Upper lobe of right lung (tissue), 1 donor: Measurements from ENCODE around the gene CAMKK1. TPM values are rescaled to one million over a fixed set of nuclear protein-coding genes. Genes with fewer than 3 reads are reported as not detected.

ENCODE experiments used
- ATAC-seq: fragments of 200-7000 bp; cut with Tn5 transposase; one replicate; pipeline ENCODE4 v1.9.1; 2020; ENCODE audit warnings: mild to moderate bottlenecking, moderate library complexity
- DNase-seq: peaks from one replicate; pipeline ENCODE4 v3.0.0-alpha.2; 2020
- H3K27ac ChIP-seq: fragments of 200-600 bp; one replicate; pipeline ENCODE4 v1.8.0; 2022
- H3K27me3 ChIP-seq: fragments of 200-600 bp; one replicate; pipeline ENCODE4 v1.8.0; 2022; ENCODE audit warnings: mild to moderate bottlenecking
- H3K36me3 ChIP-seq: fragments of 200-600 bp; one replicate; pipeline ENCODE4 v1.8.0; 2022
- H3K4me1 ChIP-seq: fragments of 200-600 bp; one replicate; pipeline ENCODE4 v1.8.0; 2022
- H3K4me3 ChIP-seq: fragments of 200-600 bp; one replicate; pipeline ENCODE4 v1.8.0; 2022; ENCODE audit warnings: mild to moderate bottlenecking
- H3K9me3 ChIP-seq: fragments of 200-600 bp; one replicate; pipeline ENCODE4 v1.8.0; 2022
- intact Hi-C: fragments of 100-400 bp; cut with DNase I; formaldehyde crosslinking; loops from one replicate; pipeline ENCODE4 v1.11.0; 2022
- total RNA-seq: library from RNA; stranded (reverse); fragmentation: NEBNext Ultra II Directional; extraction: Animal tissue kit (Norgen Biotek cat#: 25700); gene quantifications from one replicate; pipeline ENCODE4 v1.2.1, GENCODE V29; 2021
- TF ChIP-seq, protein P1 (sequence below): fragments of 200-600 bp; IDR thresholded peaks from one replicate; pipeline ENCODE4 v1.8.0; 2022; ENCODE audit warnings: antibody characterized with exemption
- donor health status: DM: no; HTN: yes; CAD: no; lungs with severe emphysema.

CAMKK1 gene
- total RNA-seq, 1 donor from 2014 or later = 10.1 TPM

DNA sequence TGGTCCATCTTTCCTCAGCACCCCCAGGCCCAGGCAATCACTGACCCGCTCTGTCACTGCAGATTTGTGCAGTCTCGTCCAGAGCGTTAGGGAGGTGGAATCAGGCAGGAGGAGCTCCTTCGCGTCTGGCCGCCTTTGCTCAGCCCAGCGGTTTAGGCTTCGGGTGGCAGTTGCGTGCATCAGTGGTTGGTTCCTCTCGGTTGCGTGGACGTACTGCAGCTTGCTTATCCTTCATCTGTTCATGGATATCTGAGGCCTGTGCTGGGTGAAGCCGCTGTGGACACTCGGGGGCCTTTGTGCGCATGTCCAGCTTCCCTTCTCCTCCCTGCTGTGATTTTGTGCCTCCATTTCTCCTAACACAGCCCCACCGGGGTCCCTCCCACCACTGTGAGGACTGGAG is 28.2 kb upstream of the CAMKK1 start:
- no peaks in the 10 kb centered on the region for H3K9me3 ChIP-seq
- DNase-seq = no peak
- intact Hi-C loops = no loop called here
- H3K4me1 ChIP-seq = peaks cover 17% of the 10 kb centered on the region
- TF ChIP-seq, protein P1, sequence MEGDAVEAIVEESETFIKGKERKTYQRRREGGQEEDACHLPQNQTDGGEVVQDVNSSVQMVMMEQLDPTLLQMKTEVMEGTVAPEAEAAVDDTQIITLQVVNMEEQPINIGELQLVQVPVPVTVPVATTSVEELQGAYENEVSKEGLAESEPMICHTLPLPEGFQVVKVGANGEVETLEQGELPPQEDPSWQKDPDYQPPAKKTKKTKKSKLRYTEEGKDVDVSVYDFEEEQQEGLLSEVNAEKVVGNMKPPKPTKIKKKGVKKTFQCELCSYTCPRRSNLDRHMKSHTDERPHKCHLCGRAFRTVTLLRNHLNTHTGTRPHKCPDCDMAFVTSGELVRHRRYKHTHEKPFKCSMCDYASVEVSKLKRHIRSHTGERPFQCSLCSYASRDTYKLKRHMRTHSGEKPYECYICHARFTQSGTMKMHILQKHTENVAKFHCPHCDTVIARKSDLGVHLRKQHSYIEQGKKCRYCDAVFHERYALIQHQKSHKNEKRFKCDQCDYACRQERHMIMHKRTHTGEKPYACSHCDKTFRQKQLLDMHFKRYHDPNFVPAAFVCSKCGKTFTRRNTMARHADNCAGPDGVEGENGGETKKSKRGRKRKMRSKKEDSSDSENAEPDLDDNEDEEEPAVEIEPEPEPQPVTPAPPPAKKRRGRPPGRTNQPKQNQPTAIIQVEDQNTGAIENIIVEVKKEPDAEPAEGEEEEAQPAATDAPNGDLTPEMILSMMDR = no peak
- ATAC-seq = no peak
- no peak overlapping the region for H3K27ac ChIP-seq
- no peaks in the 10 kb centered on the region for H3K27me3 ChIP-seq
- H3K36me3 ChIP-seq = no peaks in the 10 kb centered on the region
- H3K4me3 ChIP-seq = no peak overlapping the region

DNA sequence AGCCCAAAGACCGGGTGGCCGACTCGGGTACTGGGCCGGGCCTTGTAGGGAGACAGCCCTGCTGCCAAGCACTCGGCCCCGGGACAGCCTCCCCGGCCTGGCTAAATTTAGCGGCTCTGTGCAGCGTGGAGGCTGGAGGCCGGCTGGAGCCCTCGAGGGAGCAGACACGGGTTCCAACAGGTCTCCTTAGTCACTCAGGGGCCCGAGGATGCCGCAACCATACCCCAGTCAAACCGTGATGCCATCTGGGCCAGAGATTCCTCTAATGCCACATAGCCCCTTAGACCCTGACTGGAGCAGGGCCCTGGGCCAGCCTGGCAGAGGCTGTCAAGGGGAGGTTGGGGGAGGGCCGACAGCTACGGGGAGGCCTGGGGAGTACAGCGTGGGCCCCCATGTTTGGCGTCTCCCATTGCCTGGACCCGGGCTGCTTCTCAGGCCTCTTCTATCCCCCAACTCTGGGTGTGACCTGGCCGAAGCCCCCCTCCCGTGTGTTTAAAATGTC is 26.3 kb upstream of the CAMKK1 start:
- Histone ChIP-seq H3K9me3 (no peaks in the 10 kb centered on the region), H3K27ac (no peak overlapping the region), H3K36me3 (no peaks in the 10 kb centered on the region), H3K4me3 (no peak overlapping the region), H3K27me3 (no peaks in the 10 kb centered on the region), H3K4me1 (peaks cover 21% of the 10 kb centered on the region)
- no peak for DNase-seq
- intact Hi-C loops = no loop called here
- no peak for ATAC-seq
- TF ChIP-seq, protein P1 = no peak

DNA sequence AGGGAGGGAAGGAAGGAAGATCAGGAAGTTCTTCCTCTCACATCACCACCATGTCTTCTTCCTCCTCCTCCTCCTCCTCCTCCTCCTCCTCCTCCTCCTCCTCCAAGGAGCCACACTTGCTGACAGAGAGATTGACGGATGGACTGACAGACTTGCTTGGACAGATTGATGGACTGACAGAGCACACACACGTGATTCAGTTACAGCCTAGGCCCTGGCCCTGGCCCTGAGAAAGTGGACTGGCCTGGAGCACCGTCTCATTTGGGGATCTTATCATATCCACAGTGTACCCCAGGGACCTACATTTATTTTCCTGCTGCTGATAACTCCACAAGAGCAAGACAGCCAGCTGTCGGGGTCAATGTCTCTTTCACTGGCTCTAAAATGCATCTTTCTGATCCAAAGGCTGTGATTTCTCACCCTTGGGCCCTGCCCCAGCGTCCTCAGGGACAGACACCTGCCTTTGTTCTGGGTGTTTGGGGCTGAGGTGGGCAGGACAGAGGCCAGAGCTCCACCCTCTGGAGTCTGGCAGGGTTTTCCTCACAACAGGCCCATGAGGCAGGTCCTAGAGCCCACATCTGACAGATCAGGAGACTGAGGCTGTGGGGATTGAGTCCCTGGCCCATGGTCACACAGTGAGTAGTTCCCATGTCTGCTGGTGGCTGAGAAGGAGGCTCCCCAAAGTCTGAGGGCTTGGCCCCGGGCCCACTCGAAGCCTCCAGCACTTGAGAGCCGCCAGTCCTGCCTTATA is 25.7 kb upstream of the CAMKK1 start:
- Histone ChIP-seq H3K27ac (peak overlapping the region; percentile 44), H3K4me3 (no peak overlapping the region), H3K36me3 (no peaks in the 10 kb centered on the region), H3K27me3 (no peaks in the 10 kb centered on the region), H3K4me1 (peaks cover 28% of the 10 kb centered on the region), H3K9me3 (no peaks in the 10 kb centered on the region)
- ATAC-seq (no peak), DNase-seq (no peak)
- intact Hi-C loops = no loop called here
- TF ChIP-seq, protein P1 = no peak

- H3K27ac ChIP-seq = peak overlapping the region; percentile 65
- no peaks in the 10 kb centered on the region for H3K36me3 ChIP-seq
- H3K4me3 ChIP-seq = no peak overlapping the region
- intact Hi-C loops = no loop called here
- H3K4me1 ChIP-seq = peaks cover 31% of the 10 kb centered on the region
- H3K27me3 ChIP-seq = no peaks in the 10 kb centered on the region
- TF ChIP-seq, protein P1 = no peak
- ATAC-seq (no peak), DNase-seq (peak; percentile 77)
- H3K9me3 ChIP-seq = no peaks in the 10 kb centered on the region
Measured at GRCh38 chr17:3917391-3917931, 24.6 kb upstream of the CAMKK1 start.

DNA sequence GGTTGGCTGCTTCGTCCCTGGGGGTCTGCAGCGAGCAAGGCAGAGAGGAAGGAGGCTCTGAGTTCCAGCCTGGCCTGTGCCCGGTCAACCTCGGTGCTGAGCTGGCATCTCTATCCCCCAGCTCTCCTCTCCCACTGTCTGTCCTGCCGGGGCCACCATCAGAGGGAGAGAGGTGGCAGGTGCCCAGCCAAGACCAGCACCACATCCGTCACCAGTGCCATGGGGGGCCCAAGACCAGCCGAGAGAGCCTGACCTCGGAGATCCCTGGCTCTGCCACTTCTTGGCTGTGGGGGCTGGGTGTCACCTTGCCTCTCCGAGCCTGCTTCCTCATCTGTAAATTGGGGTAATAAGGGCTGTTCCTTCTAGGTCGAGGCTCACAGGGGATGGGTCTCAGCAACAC is 24.0 kb upstream of the CAMKK1 start:
- Histone ChIP-seq H3K4me1 (peaks cover 31% of the 10 kb centered on the region), H3K4me3 (no peak overlapping the region), H3K27me3 (no peaks in the 10 kb centered on the region), H3K36me3 (no peaks in the 10 kb centered on the region), H3K27ac (peak overlapping the region; percentile 65), H3K9me3 (no peaks in the 10 kb centered on the region)
- intact Hi-C loops = no loop called here
- ATAC-seq (peak; percentile 1), DNase-seq (no peak)
- TF ChIP-seq, protein P1 = no peak
